ENCODE measurements around the gene SYNE2. TPM values are rescaled to one million over a fixed set of nuclear protein-coding genes. Genes with fewer than 3 reads are reported as not detected.
"Not testable (repeated sequence)": the region's sequence is repeated elsewhere in the genome, so short reads cannot be mapped to it uniquely, and the experiment has no call there.

Gene SYNE2
- total RNA-seq, 4 donors from 2014 or later = 92.4 to 165 (median 98.3) TPM

- Histone ChIP-seq H3K9me3 (no peaks in the 10 kb centered on the region), H3K36me3 (peaks cover 0 to 22% (median 9%) of the 10 kb centered on the region in 4 donors), H3K27ac (replicated peaks in 1 of 4) (no peak overlapping the region), H3K4me3 (no peak overlapping the region), H3K27me3 (no peaks in the 10 kb centered on the region), H3K4me1 (peaks cover 0 to 8% (median 2%) of the 10 kb centered on the region in 4 donors)
- TF ChIP-seq CTCF (IDR thresholded peaks at IDR 0.05) (no peak), EP300 (IDR thresholded peaks at IDR 0.05) (no peak), POLR2AphosphoS5 (IDR thresholded peaks at IDR 0.05) (no peak), POLR2A (IDR thresholded peaks at IDR 0.05; ENCODE audit: low read depth) (no peak)
- WGBS = over 99% methylated on average over 4 of the region's 4 CpGs
- intact Hi-C loops (cut with DNase I) = no loop called here
- no peak for DNase-seq (ENCODE audit: extremely low spot score)
Measured at GRCh38 chr14:64203366-64204006, 350.7 kb downstream of the SYNE2 start.

GRCh38 chr14:64208261-64208660 lies 355.5 kb downstream of the SYNE2 start:
- no peaks in the 10 kb centered on the region for H3K27me3 ChIP-seq
- peaks cover 33 to 61% (median 46%) of the 10 kb centered on the region in 4 donors for H3K36me3 ChIP-seq
- WGBS = 100% methylated on average over 7 of the region's 7 CpGs
- peaks cover 2 to 12% (median 5%) of the 10 kb centered on the region in 4 donors for H3K4me1 ChIP-seq
- no peak for DNase-seq (ENCODE audit: extremely low spot score)
- H3K9me3 ChIP-seq = no peaks in the 10 kb centered on the region
- no peak overlapping the region for H3K27ac ChIP-seq (replicated peaks in 1 of 4)
- H3K4me3 ChIP-seq = no peak overlapping the region
- intact Hi-C loops (cut with DNase I) = no loop called here
- TF ChIP-seq CTCF (IDR thresholded peaks at IDR 0.05) (no peak), POLR2AphosphoS5 (IDR thresholded peaks at IDR 0.05) (no peak), EP300 (IDR thresholded peaks at IDR 0.05) (no peak), POLR2A (IDR thresholded peaks at IDR 0.05; ENCODE audit: low read depth) (no peak)

- Histone ChIP-seq H3K9me3 (no peaks in the 10 kb centered on the region), H3K36me3 (peaks cover 33 to 63% (median 49%) of the 10 kb centered on the region in 4 donors), H3K27ac (replicated peaks in 1 of 4) (peak overlapping the region in 2 of 4 donors; percentile 37 to 42), H3K4me1 (peaks cover 2 to 12% (median 5%) of the 10 kb centered on the region in 4 donors), H3K4me3 (no peak overlapping the region), H3K27me3 (no peaks in the 10 kb centered on the region)
- TF ChIP-seq EP300 (IDR thresholded peaks at IDR 0.05) (no peak), CTCF (IDR thresholded peaks at IDR 0.05) (no peak), POLR2A (IDR thresholded peaks at IDR 0.05; ENCODE audit: low read depth) (no peak), POLR2AphosphoS5 (IDR thresholded peaks at IDR 0.05) (no peak)
- 88% methylated on average over 10 of the region's 10 CpGs for WGBS
- no peak for DNase-seq (ENCODE audit: extremely low spot score)
- intact Hi-C loops (cut with DNase I) = no loop called here
Measured at GRCh38 chr14:64208981-64209380, 356.2 kb downstream of the SYNE2 start.

- Histone ChIP-seq H3K36me3 (peaks cover 39 to 69% (median 56%) of the 10 kb centered on the region in 4 donors), H3K27me3 (no peaks in the 10 kb centered on the region), H3K4me1 (peaks cover 2 to 12% (median 5%) of the 10 kb centered on the region in 4 donors), H3K27ac (replicated peaks in 1 of 4) (peak overlapping the region in 2 of 4 donors; percentile 37 to 42), H3K9me3 (no peaks in the 10 kb centered on the region), H3K4me3 (no peak overlapping the region)
- TF ChIP-seq EP300 (IDR thresholded peaks at IDR 0.05) (no peak), POLR2A (IDR thresholded peaks at IDR 0.05; ENCODE audit: low read depth) (no peak), POLR2AphosphoS5 (IDR thresholded peaks at IDR 0.05) (peak; percentile 13 to 63)
- WGBS = 44% methylated on average over 15 of the region's 21 CpGs
- intact Hi-C loops (cut with DNase I) = no loop called here
- no peak for DNase-seq (ENCODE audit: extremely low spot score)
Measured at GRCh38 chr14:64209444-64210131, 356.8 kb downstream of the SYNE2 start.

- 85% methylated on average over 7 of the region's 12 CpGs for WGBS
- H3K4me1 ChIP-seq = peaks cover 2 to 12% (median 5%) of the 10 kb centered on the region in 4 donors
- TF ChIP-seq CTCF (IDR thresholded peaks at IDR 0.05) (no peak), EP300 (IDR thresholded peaks at IDR 0.05) (no peak), POLR2AphosphoS5 (IDR thresholded peaks at IDR 0.05) (no peak), POLR2A (IDR thresholded peaks at IDR 0.05; ENCODE audit: low read depth) (no peak)
- peak overlapping the region in 1 of 4 donors; percentile 37 for H3K27ac ChIP-seq (replicated peaks in 1 of 4)
- H3K4me3 ChIP-seq = no peak overlapping the region
- peaks cover 45 to 75% (median 62%) of the 10 kb centered on the region in 4 donors for H3K36me3 ChIP-seq
- no peak for DNase-seq (ENCODE audit: extremely low spot score)
- H3K9me3 ChIP-seq = no peaks in the 10 kb centered on the region
- H3K27me3 ChIP-seq = no peaks in the 10 kb centered on the region
- intact Hi-C loops (cut with DNase I) = no loop called here
Measured at GRCh38 chr14:64210216-64210615, 357.4 kb downstream of the SYNE2 start.

GRCh38 chr14:64210912-64211311 lies 358.1 kb downstream of the SYNE2 start:
- WGBS = 97% methylated on average over 6 of the region's 6 CpGs
- peaks cover 52 to 82% (median 69%) of the 10 kb centered on the region in 4 donors for H3K36me3 ChIP-seq
- not testable (repeated sequence) for H3K4me3 ChIP-seq

More at GRCh38 chr14:64210912-64211311, 358.1 kb downstream of the SYNE2 start:
- H3K27ac ChIP-seq (replicated peaks in 1 of 4); intact Hi-C loops (cut with DNase I); H3K9me3 ChIP-seq; H3K27me3 ChIP-seq; DNase-seq (ENCODE audit: extremely low spot score): not testable (repeated sequence)
- H3K4me1 ChIP-seq = peaks cover 2 to 12% (median 5%) of the 10 kb centered on the region in 4 donors

Measured in esophagus muscularis mucosa (tissue), 4 donors.